ENCODE measurements around the gene LYPLAL1. TPM values are rescaled to one million over a fixed set of nuclear protein-coding genes. Genes with fewer than 3 reads are reported as not detected.

LYPLAL1 gene
- total RNA-seq, 1 experiment from 2014 or later, result 21.1 TPM

DNA sequence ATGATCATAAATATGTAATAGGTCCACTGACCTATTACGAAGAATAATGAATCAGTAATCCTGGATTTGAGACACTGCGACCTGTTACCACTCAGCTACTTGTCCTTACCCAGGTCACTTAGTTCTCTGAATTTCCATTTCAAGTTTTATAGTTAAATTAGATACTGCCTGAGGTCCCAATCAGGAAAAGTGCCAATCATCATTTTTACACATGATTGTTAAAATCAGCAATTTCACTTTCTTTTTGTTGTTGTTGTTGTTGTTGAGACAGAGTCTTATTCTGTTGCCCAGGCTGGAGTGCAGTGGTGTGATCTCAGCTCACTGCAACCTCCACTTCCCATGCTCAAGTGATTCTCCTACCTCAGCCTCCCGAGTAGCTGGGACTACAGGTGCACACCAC is 22.8 kb upstream of the LYPLAL1 start:
- WGBS (ENCODE audit: extremely low coverage, insufficient read length, low lambda C conversion rate), result no CpG with 5 or more reads among the region's 3 CpGs
- H4K8ac ChIP-seq (replicated peaks; ENCODE audit: insufficient read length, low read depth, low read length), result no peak overlapping the region
- no peak overlapping the region for H2BK5ac ChIP-seq (ENCODE audit: insufficient read length, low read length)
- H2BK20ac ChIP-seq (ENCODE audit: low read depth, low read length, poor library complexity, severe bottlenecking), result no peak overlapping the region
- no peak overlapping the region for H3K4me2 ChIP-seq (ENCODE audit: insufficient read depth, insufficient read length, low read length)
- H3K14ac ChIP-seq (ENCODE audit: insufficient read depth, low read length), result no peak overlapping the region
- H3K27me3 ChIP-seq (ENCODE audit: insufficient read depth, low read length), result no peaks in the 10 kb centered on the region
- H3K79me1 ChIP-seq (ENCODE audit: insufficient read depth, low read depth, low read length, poor library complexity, severe bottlenecking), result no peaks in the 10 kb centered on the region
- Mint-ChIP-seq H3K4me3 (no peak overlapping the region), H3K27me3 (ENCODE audit: low read depth) (no peaks in the 10 kb centered on the region), H3K4me1 (peaks cover 6% of the 10 kb centered on the region in 2 experiments; a peak in 2 of 4 replicates), H3K9me3 (no peaks in the 10 kb centered on the region), H3K27ac (no peak overlapping the region), H3K36me3 (ENCODE audit: insufficient read depth in 1 of 3, low read depth in 3 of 3) (no peaks in the 10 kb centered on the region)
- H3K9ac ChIP-seq (ENCODE audit: extremely low read depth, insufficient read length, low read length), result no peak overlapping the region
- H2BK12ac ChIP-seq (ENCODE audit: insufficient read length, low read depth, low read length), result no peak overlapping the region
- no peaks in the 10 kb centered on the region for H3K79me2 ChIP-seq (ENCODE audit: insufficient read depth, low read length)
- 0 out of 2 replicates have a peak, but pooled peaks cover 2% of the 10 kb centered on the region for H3K4me1 ChIP-seq (ENCODE audit: insufficient read depth, low read length)
- H3K23me2 ChIP-seq (ENCODE audit: insufficient read length, low read depth, low read length, poor library complexity, severe bottlenecking), result no peaks in the 10 kb centered on the region
- H3K4ac ChIP-seq (ENCODE audit: low read depth, low read length), result no peak overlapping the region
- H4K91ac ChIP-seq (ENCODE audit: insufficient read length, low read depth, low read length), result no peak overlapping the region
- H3T11ph ChIP-seq (ENCODE audit: low read length), result no peak overlapping the region
- H2AK5ac ChIP-seq (ENCODE audit: insufficient read length, low read length), result no peak overlapping the region
- H2BK15ac ChIP-seq (ENCODE audit: low read depth, low read length), result no peak overlapping the region
- H2AFZ ChIP-seq (ENCODE audit: low read length), result no peak overlapping the region
- H2BK120ac ChIP-seq (ENCODE audit: low read depth, low read length, poor library complexity, severe bottlenecking), result no peak overlapping the region
- no peak overlapping the region for H3K18ac ChIP-seq (ENCODE audit: insufficient read length, low read depth, low read length)
- DNase-seq, result no peak
- no peak overlapping the region for H3K56ac ChIP-seq (ENCODE audit: insufficient read length, low read depth, low read length)
- no peaks in the 10 kb centered on the region for H4K20me1 ChIP-seq (ENCODE audit: control insufficient read depth, insufficient read depth, insufficient read length)
- TF ChIP-seq, protein P1, sequence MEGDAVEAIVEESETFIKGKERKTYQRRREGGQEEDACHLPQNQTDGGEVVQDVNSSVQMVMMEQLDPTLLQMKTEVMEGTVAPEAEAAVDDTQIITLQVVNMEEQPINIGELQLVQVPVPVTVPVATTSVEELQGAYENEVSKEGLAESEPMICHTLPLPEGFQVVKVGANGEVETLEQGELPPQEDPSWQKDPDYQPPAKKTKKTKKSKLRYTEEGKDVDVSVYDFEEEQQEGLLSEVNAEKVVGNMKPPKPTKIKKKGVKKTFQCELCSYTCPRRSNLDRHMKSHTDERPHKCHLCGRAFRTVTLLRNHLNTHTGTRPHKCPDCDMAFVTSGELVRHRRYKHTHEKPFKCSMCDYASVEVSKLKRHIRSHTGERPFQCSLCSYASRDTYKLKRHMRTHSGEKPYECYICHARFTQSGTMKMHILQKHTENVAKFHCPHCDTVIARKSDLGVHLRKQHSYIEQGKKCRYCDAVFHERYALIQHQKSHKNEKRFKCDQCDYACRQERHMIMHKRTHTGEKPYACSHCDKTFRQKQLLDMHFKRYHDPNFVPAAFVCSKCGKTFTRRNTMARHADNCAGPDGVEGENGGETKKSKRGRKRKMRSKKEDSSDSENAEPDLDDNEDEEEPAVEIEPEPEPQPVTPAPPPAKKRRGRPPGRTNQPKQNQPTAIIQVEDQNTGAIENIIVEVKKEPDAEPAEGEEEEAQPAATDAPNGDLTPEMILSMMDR (conservative IDR thresholded peaks at IDR 0.05), result no peak
- no peak overlapping the region for H3K27ac ChIP-seq (ENCODE audit: insufficient read length, low read depth, low read length)
- no peak overlapping the region for H3K23ac ChIP-seq (ENCODE audit: insufficient read length, low read depth, low read length)
- no peak overlapping the region for H4K5ac ChIP-seq (ENCODE audit: insufficient read length, low read depth, low read length)
- no peaks in the 10 kb centered on the region for H3K9me3 ChIP-seq (ENCODE audit: control insufficient read depth, low read depth, low read length)
